Inflammatory macrophage treated with lipopolysaccharide for 1 hour (primary cell): Measurements from ENCODE around the gene RIPOR2.
A peak's percentile ranks its signal among the peaks of the same experiment; 100 is the strongest.
"Not testable (repeated sequence)": the region's sequence is repeated elsewhere in the genome, so short reads cannot be mapped to it uniquely, and the experiment has no call there.

Source experiments
- DNase-seq, 2 donors: peaks; one replicate each; pipeline ENCODE4 v3.0.0-alpha.2; 2020 to 2022

The RIPOR2 gene

GRCh38 chr6:24953726-24954125 is 18.0 kb upstream of the RIPOR2 start:
- no peak for DNase-seq

GRCh38 chr6:24951811-24952299 is 16.1 kb upstream of the RIPOR2 start:
- peak; percentile 88 to 91 for DNase-seq

GRCh38 chr6:24950218-24950941 is 14.6 kb upstream of the RIPOR2 start:
- DNase-seq: no peak

- DNase-seq: no peak
These were observed 13.3 kb upstream of the RIPOR2 start for GRCh38 chr6:24949020-24949569.

- DNase-seq: not testable (repeated sequence)
These were observed 12.5 kb upstream of the RIPOR2 start for GRCh38 chr6:24948261-24948660.

GRCh38 chr6:24947636-24948035 is 11.9 kb upstream of the RIPOR2 start:
- no peak for DNase-seq

GRCh38 chr6:24945054-24945453 is 9.3 kb upstream of the RIPOR2 start:
- DNase-seq: no peak

- DNase-seq: no peak
These were observed 8.0 kb upstream of the RIPOR2 start for GRCh38 chr6:24943774-24944173.

GRCh38 chr6:24940311-24940917 is 4.7 kb upstream of the RIPOR2 start:
- DNase-seq: no peak

- peak; percentile 78 to 85 for DNase-seq
These were observed 1.0 kb upstream of the RIPOR2 start for GRCh38 chr6:24936641-24937317.

- peak in 1 of 2 donors; percentile 70 for DNase-seq
These were observed 1.8 kb downstream of the RIPOR2 start for GRCh38 chr6:24933868-24934401.

- DNase-seq: no peak
These were observed 2.5 kb downstream of the RIPOR2 start for GRCh38 chr6:24933266-24933665.

GRCh38 chr6:24932832-24933231 is 2.9 kb downstream of the RIPOR2 start:
- DNase-seq: no peak

GRCh38 chr6:24931718-24932691 is 3.8 kb downstream of the RIPOR2 start:
- no peak for DNase-seq

- DNase-seq: no peak
These were observed 4.5 kb downstream of the RIPOR2 start for GRCh38 chr6:24931296-24931695.

- DNase-seq: no peak
These were observed 5.3 kb downstream of the RIPOR2 start for GRCh38 chr6:24930431-24930871.

- peak; percentile 46 to 61 for DNase-seq
These were observed 6.5 kb downstream of the RIPOR2 start for GRCh38 chr6:24929242-24929641.

- no peak for DNase-seq
These were observed 7.6 kb downstream of the RIPOR2 start for GRCh38 chr6:24927985-24928745.

GRCh38 chr6:24927277-24927955 is 8.3 kb downstream of the RIPOR2 start:
- no peak for DNase-seq

GRCh38 chr6:24926647-24927046 is 9.1 kb downstream of the RIPOR2 start:
- DNase-seq: not testable (repeated sequence)

GRCh38 chr6:24926192-24926591 is 9.6 kb downstream of the RIPOR2 start:
- no peak for DNase-seq
